Measurements from ENCODE around the gene MS4A15.

MS4A15 gene

DNA sequence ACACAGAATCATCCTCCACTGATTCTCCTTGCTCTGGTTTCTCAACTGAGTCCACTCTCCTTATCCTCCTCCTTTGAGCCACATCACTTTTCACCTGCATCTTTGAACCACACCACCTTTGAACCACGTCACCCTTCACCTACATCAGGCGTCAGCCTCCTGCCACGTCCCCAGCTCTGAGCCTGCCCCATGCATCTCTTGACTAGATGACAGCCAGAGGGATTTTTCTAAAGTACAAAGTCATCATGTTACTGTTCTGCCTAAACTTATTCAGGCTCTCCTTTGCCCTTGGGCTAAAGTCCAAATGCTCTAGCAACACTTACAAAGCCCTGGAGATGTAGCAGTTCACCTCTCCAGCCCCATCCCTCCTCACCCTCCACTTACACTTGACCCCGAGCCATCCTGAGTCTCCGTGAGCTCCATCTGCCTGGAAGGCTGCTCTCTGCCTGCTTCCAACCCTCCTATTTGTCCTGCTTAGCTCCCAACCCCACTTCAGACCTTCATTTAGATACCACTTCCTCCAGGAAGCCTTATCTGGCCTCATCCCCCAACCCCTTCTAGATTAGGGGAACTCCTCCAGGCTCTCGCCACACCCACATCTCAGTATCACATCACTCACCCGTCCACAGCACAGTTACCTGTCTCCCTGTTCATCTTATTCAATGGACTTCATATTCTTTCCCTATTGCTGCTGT is 24.8 kb downstream of the MS4A15 start:
- no peak overlapping the region for H3K9ac ChIP-seq (ENCODE audit: low read depth, low read length)
- H3K4me1 ChIP-seq (ENCODE audit: insufficient read depth, low read length) = no peaks in the 10 kb centered on the region
- H3K27me3 ChIP-seq (ENCODE audit: insufficient read depth, low read length) = no peaks in the 10 kb centered on the region
- no peaks in the 10 kb centered on the region for H3K36me3 ChIP-seq (ENCODE audit: insufficient read depth, low read depth, low read length)
- H3K27ac ChIP-seq (ENCODE audit: low read length) = no peak overlapping the region
- H3K4me3 ChIP-seq (ENCODE audit: low read length) = no peak overlapping the region
- no peaks in the 10 kb centered on the region for H3K9me3 ChIP-seq (ENCODE audit: insufficient read depth, low read depth, low read length)

DNA sequence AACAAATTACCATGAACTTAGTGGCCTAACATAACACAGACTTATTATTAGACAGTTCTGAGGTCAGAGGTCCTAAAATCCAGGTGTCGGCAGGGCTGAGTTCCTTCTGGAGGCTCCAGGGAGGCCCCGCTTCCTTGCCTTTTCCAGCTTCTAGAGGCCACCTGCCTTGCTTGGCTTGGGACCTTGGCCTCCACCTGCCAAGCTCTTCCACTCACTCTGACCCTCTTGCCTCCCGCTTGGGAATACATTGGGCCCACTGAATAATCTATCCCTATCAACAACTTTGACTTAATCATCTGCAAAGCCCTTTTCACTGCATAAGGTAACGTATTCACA is 25.3 kb downstream of the MS4A15 start:
- Histone ChIP-seq H3K9ac (ENCODE audit: low read depth, low read length) (no peak overlapping the region), H3K9me3 (ENCODE audit: insufficient read depth, low read depth, low read length) (no peaks in the 10 kb centered on the region), H3K27ac (ENCODE audit: low read length) (no peak overlapping the region)

DNA sequence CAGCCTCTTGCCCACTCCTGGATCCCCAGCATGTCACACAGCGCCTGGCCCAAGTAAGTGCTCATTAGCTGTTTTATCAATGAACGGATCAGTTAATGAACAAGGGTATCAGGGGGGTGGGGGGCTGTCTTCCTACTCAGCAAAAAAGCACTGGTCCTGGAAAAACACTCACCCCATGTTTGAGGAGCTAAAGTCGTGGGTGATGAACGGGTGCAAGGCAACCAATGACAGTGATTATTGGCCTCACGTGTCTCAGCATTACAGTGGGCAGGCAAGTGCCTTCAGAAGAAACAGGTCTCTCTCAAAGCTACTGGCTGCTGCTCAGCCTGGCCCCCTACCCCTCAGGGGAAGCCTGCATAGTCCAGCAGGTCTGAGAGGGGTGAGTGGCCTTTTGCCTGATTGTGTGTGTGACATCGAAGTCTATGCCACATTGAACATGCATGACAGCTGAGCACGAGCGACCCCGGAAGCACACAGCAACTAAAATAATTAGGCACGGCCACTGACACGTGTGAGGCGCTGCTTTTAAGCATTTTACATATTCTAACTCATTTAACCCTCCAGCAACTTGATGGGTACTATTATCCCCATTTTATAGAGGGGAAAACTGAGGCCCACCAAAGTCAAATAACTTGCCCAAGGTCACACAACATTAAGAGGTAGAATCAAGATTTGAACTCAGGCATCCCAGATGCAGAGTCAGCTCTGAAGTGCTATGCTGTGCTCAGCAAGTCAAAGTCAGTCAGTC is 25.9 kb downstream of the MS4A15 start:
- no peak overlapping the region for H3K9ac ChIP-seq (ENCODE audit: low read depth, low read length)
- no peaks in the 10 kb centered on the region for H3K9me3 ChIP-seq (ENCODE audit: insufficient read depth, low read depth, low read length)
- no peak overlapping the region for H3K4me3 ChIP-seq (ENCODE audit: low read length)
- H3K4me1 ChIP-seq (ENCODE audit: insufficient read depth, low read length) = no peaks in the 10 kb centered on the region
- no peaks in the 10 kb centered on the region for H3K36me3 ChIP-seq (ENCODE audit: insufficient read depth, low read depth, low read length)
- no peak overlapping the region for H3K27ac ChIP-seq (ENCODE audit: low read length)
- H3K27me3 ChIP-seq (ENCODE audit: insufficient read depth, low read length) = no peaks in the 10 kb centered on the region

More for the DNA sequence above, 25.3 kb downstream of the MS4A15 start:
- no peaks in the 10 kb centered on the region for H3K4me1 ChIP-seq (ENCODE audit: insufficient read depth, low read length)
- no peak overlapping the region for H3K4me3 ChIP-seq (ENCODE audit: low read length)
- no peaks in the 10 kb centered on the region for H3K36me3 ChIP-seq (ENCODE audit: insufficient read depth, low read depth, low read length)
- H3K27me3 ChIP-seq (ENCODE audit: insufficient read depth, low read length) = no peaks in the 10 kb centered on the region

DNA sequence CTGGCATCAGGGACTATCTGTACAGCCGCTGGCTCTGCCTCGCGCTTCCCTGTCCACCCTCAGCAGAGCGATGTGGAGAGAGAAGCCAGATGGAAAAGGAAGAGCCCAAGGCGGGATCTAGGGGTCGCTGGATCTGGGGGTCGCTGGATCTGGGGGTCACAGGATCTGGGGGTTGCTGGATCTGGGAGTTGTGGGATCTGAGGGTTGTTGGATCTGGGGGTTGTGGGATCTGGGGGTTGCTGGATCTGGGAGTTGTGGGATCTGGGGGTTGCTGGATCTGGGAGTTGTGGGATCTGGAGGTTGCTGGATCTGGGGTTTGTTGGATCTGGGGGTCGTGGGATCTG is 26.4 kb downstream of the MS4A15 start:
- Histone ChIP-seq H3K27me3 (ENCODE audit: insufficient read depth, low read length) (no peaks in the 10 kb centered on the region), H3K4me3 (ENCODE audit: low read length) (no peak overlapping the region), H3K4me1 (ENCODE audit: insufficient read depth, low read length) (no peaks in the 10 kb centered on the region), H3K27ac (ENCODE audit: low read length) (no peak overlapping the region), H3K36me3 (ENCODE audit: insufficient read depth, low read depth, low read length) (no peaks in the 10 kb centered on the region), H3K9ac (ENCODE audit: low read depth, low read length) (no peak overlapping the region), H3K9me3 (ENCODE audit: insufficient read depth, low read depth, low read length) (no peaks in the 10 kb centered on the region)

DNA sequence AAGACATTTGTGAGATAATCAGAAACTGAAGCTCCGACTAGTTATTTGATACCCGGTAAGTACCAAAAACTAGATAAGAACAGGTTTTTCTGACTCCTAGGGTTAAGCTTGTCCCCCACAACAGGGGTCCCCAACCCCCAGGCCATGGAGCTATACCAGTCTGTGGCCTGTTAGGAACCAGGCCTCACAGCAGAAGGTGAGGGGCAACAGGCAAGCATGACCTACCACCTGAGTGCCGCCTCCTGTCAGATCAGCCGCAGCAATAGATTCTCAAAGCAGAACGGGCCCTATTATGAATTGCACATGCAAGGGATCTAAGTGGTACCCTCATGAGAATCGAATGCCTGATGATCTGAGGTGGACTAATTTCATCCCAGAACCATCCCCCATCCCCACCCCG is 27.2 kb downstream of the MS4A15 start:
- H3K36me3 ChIP-seq (ENCODE audit: insufficient read depth, low read depth, low read length) = no peaks in the 10 kb centered on the region
- no peak overlapping the region for H3K9ac ChIP-seq (ENCODE audit: low read depth, low read length)
- H3K9me3 ChIP-seq (ENCODE audit: insufficient read depth, low read depth, low read length) = no peaks in the 10 kb centered on the region
- H3K27ac ChIP-seq (ENCODE audit: low read length) = no peak overlapping the region
- no peaks in the 10 kb centered on the region for H3K27me3 ChIP-seq (ENCODE audit: insufficient read depth, low read length)
- no peaks in the 10 kb centered on the region for H3K4me1 ChIP-seq (ENCODE audit: insufficient read depth, low read length)
- H3K4me3 ChIP-seq (ENCODE audit: low read length) = no peak overlapping the region

DNA sequence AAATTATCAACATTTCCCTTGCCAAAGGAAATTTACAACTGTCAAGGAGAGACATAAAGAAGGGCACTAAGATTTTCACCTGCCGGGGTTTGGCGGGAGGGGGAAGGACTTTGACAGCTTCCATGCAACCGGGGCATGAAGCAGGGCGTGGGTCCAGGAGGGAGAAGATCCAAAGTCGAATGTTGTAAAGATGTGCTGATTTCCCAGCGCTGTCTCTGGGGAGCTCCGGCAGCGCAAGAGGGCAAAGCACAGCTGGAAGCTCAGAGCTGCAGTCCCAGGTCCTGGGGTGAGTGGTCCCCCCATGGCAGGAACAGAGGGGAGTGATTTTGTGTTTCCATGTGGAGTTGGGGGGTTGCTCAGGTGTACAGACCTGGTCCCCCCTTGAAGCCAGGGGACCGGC is 28.5 kb downstream of the MS4A15 start, which contains the start of gene MS4A10:
Gene MS4A10 (plus strand): TSS at position 198 of the 400 bp plus-strand sequence. CDS start 5,003 bp downstream, outside the sequence.
- H3K4me3 ChIP-seq (ENCODE audit: low read length) = no peak within 1 kb of the TSS
- H3K9ac ChIP-seq (ENCODE audit: low read depth, low read length) = no peak within 1 kb of the TSS
- no peaks in the 10 kb centered on the region for H3K36me3 ChIP-seq (ENCODE audit: insufficient read depth, low read depth, low read length)

DNA sequence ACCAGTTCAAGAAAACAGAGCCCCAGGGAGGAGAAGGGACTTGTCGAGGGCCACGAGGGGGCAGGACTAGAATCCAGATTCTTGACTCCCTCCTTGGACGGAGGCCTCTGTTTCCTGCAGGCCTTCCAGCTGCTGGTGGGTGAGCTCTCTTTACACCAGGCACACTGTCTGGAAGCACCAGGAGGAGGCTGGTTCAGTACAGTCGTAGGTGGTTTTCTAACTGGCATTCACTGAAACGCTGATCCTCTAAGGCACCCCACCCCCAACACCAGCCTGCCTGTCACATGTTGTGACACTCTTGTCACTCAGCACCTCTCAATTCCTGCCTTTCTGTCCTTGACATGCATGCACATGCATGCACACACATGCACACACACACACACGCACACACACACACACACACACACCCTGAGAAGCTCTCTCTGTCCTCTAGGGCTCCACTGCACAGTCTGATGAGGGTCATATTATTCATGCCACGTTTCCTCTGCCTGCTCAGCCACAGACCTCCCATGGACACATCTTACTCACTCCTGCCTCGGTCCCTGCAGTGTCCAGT is 29.2 kb downstream of the MS4A15 start:
- H3K9me3 ChIP-seq (ENCODE audit: insufficient read depth, low read depth, low read length) = peaks cover 3% of the 10 kb centered on the region; the same call in 1 of the 2 replicates
- no peak overlapping the region for H3K9ac ChIP-seq (ENCODE audit: low read depth, low read length)
- H3K27ac ChIP-seq (ENCODE audit: low read length) = no peak overlapping the region
- H3K27me3 ChIP-seq (ENCODE audit: insufficient read depth, low read length) = no peaks in the 10 kb centered on the region
- H3K4me1 ChIP-seq (ENCODE audit: insufficient read depth, low read length) = no peaks in the 10 kb centered on the region
- no peaks in the 10 kb centered on the region for H3K36me3 ChIP-seq (ENCODE audit: insufficient read depth, low read depth, low read length)
- no peak overlapping the region for H3K4me3 ChIP-seq (ENCODE audit: low read length)

More for the DNA sequence above, 28.5 kb downstream of the MS4A15 start, which contains the start of gene MS4A10:
- Histone ChIP-seq H3K27me3 (ENCODE audit: insufficient read depth, low read length) (no peaks in the 10 kb centered on the region), H3K4me1 (ENCODE audit: insufficient read depth, low read length) (no peaks in the 10 kb centered on the region), H3K9me3 (ENCODE audit: insufficient read depth, low read depth, low read length) (no peaks in the 10 kb centered on the region), H3K27ac (ENCODE audit: low read length) (no peak within 1 kb of the TSS)

DNA sequence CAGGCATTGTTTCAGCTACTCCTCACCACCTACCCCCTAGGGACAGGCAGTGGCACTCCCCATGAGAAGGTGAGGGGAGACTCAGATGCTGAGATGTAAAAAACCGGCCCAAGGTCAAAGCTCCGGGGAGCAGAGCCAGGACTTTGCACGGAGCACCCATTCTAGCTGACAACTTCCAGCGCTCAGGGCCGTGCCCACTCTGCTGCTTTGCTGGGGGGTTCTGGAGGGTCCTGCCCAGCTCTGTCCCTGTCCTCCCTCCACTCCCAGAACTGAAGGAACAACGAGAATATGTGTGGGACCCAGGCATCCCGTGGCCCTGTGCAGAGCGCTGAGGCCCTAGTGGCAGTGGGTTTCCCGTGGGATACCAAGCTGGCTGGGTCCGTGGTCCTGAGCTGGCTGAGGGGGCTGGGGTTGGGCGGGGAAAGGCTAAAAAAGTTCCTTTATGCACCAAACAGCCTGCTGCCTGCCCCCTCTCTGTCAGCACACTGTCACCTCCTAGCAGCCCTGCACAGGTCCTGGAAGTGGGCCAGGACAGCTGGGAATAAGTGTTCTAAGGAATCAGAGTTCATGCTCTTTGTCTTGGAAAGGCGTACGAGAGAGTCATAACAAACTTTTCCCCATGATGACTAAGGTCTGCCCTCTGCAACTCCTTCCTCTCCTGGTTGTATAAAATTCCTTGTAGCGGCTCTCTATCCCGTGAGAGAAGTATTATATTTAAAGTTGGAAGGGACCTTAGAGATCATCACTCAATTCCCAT is 30.3 kb downstream of the MS4A15 start:
- H3K36me3 ChIP-seq (ENCODE audit: insufficient read depth, low read depth, low read length) = no peaks in the 10 kb centered on the region
- H3K9me3 ChIP-seq (ENCODE audit: insufficient read depth, low read depth, low read length) = peaks cover 14% of the 10 kb centered on the region
- H3K4me3 ChIP-seq (ENCODE audit: low read length) = no peak overlapping the region
- no peaks in the 10 kb centered on the region for H3K27me3 ChIP-seq (ENCODE audit: insufficient read depth, low read length)
- H3K9ac ChIP-seq (ENCODE audit: low read depth, low read length) = no peak overlapping the region
- no peaks in the 10 kb centered on the region for H3K4me1 ChIP-seq (ENCODE audit: insufficient read depth, low read length)
- no peak overlapping the region for H3K27ac ChIP-seq (ENCODE audit: low read length)

DNA sequence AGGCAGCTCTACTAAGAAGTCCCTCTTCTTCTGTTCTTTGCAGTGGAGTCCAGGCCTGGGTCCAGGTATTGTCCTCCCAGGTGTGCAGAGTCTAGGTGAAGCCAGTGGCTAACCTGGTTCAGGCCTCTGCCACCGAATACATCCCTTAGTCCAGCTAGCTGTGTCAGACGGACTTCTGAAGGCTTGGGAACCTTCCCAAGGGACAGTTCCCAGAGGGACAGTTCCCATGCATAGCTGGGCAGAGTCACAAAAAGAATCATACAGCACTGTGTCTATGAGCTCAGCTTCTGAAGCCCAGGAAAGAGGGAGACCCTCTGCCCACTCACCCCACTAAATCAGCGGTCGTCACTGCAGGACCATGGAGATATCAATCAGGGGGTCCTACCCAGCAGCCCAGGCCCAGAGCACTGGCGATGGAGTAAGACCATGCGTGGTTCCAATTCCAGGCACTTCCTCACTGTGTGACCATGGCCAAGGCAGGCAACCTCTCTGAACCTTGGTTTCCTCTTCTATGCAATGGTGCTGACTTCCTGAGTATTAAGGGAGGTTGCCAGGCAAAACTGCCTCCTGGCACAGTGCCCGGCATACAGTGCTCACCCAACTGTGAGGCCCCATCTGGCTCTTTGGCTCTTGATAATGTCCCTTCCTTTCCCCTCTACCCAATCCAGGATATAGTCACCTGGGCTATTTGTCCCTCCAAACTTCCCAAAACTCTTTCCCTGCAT is 31.9 kb downstream of the MS4A15 start:
- no peaks in the 10 kb centered on the region for H3K36me3 ChIP-seq (ENCODE audit: insufficient read depth, low read depth, low read length)

DNA sequence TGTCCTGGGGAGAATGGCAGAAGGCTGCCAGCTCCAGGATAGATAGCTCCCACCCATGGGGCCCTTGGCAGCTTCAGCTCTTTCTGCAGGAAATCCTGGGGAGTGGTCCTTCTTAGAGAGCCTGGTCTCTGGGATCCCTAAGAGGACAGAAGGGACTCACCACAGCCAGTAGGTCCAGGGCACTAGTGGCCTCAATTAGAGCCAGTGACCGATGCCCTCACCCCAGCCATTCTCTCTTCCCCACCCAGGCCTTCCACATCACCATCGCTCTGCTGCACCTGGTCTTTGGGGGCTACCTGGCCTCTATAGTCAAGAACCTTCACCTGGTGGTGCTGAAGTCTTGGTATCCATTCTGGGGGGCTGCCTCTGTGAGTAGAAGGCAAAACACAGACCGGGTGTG is 34.1 kb downstream of the MS4A15 start:
- Histone ChIP-seq H3K9me3 (ENCODE audit: insufficient read depth, low read depth, low read length) (peaks cover 34% of the 10 kb centered on the region), H3K27ac (ENCODE audit: low read length) (no peak overlapping the region), H3K27me3 (ENCODE audit: insufficient read depth, low read length) (no peaks in the 10 kb centered on the region), H3K9ac (ENCODE audit: low read depth, low read length) (no peak overlapping the region), H3K4me3 (ENCODE audit: low read length) (no peak overlapping the region), H3K4me1 (ENCODE audit: insufficient read depth, low read length) (no peaks in the 10 kb centered on the region), H3K36me3 (ENCODE audit: insufficient read depth, low read depth, low read length) (no peaks in the 10 kb centered on the region)

More for the DNA sequence above, 31.9 kb downstream of the MS4A15 start:
- H3K9ac ChIP-seq (ENCODE audit: low read depth, low read length) = no peak overlapping the region
- no peaks in the 10 kb centered on the region for H3K27me3 ChIP-seq (ENCODE audit: insufficient read depth, low read length)
- H3K4me1 ChIP-seq (ENCODE audit: insufficient read depth, low read length) = no peaks in the 10 kb centered on the region
- peaks cover 30% of the 10 kb centered on the region for H3K9me3 ChIP-seq (ENCODE audit: insufficient read depth, low read depth, low read length)
- H3K27ac ChIP-seq (ENCODE audit: low read length) = no peak overlapping the region
- H3K4me3 ChIP-seq (ENCODE audit: low read length) = no peak overlapping the region
